Hematopoietic multipotent progenitor cell treated with erythropoietin and hydrocortisone succinate and interleukin-3 and kit ligand, for 6 days (in vitro differentiated cells): Measurements from ENCODE around the gene ACBD6.
A peak's percentile ranks its signal among the peaks of the same experiment; 100 is the strongest.

Source experiments
- DNase-seq: peaks from one replicate; pipeline ENCODE4 v3.0.0-alpha.2; 2015

The ACBD6 gene

GRCh38 chr1:180287988-180288705, 214.2 kb downstream of the ACBD6 start:
- DNase-seq: no peak

- no peak for DNase-seq
These were observed 216.0 kb downstream of the ACBD6 start for GRCh38 chr1:180286417-180286816.

GRCh38 chr1:180283098-180283497, 219.3 kb downstream of the ACBD6 start:
- no peak for DNase-seq

GRCh38 chr1:180282401-180283044, 219.9 kb downstream of the ACBD6 start:
- DNase-seq: no peak

- DNase-seq: no peak
These were observed 220.9 kb downstream of the ACBD6 start for GRCh38 chr1:180281490-180281889.

- no peak for DNase-seq
These were observed 221.8 kb downstream of the ACBD6 start for GRCh38 chr1:180280617-180281016.

GRCh38 chr1:180279651-180280050, 222.7 kb downstream of the ACBD6 start:
- DNase-seq: no peak

- DNase-seq: peak; percentile 41
These were observed 223.6 kb downstream of the ACBD6 start for GRCh38 chr1:180278596-180279395.

- DNase-seq: no peak
These were observed 224.2 kb downstream of the ACBD6 start for GRCh38 chr1:180278194-180278515.

GRCh38 chr1:180277476-180278193, 224.7 kb downstream of the ACBD6 start:
- no peak for DNase-seq

GRCh38 chr1:180275726-180276125, 226.7 kb downstream of the ACBD6 start:
- no peak for DNase-seq

- DNase-seq: no peak
These were observed 228.2 kb downstream of the ACBD6 start for GRCh38 chr1:180274221-180274620.

GRCh38 chr1:180273066-180273465, 229.3 kb downstream of the ACBD6 start:
- DNase-seq: no peak

GRCh38 chr1:180272395-180272794, 230.0 kb downstream of the ACBD6 start:
- DNase-seq: no peak

GRCh38 chr1:180271272-180272255, 230.8 kb downstream of the ACBD6 start:
- DNase-seq: no peak

GRCh38 chr1:180270530-180271271, 231.7 kb downstream of the ACBD6 start:
- no peak for DNase-seq

GRCh38 chr1:180269645-180270529, 232.5 kb downstream of the ACBD6 start:
- peak; percentile 39 for DNase-seq

- DNase-seq: no peak
These were observed 233.8 kb downstream of the ACBD6 start for GRCh38 chr1:180268556-180269075.

GRCh38 chr1:180267761-180268555, 234.4 kb downstream of the ACBD6 start:
- no peak for DNase-seq
